HepG2 (cell line): ENCODE results near the gene CLUH. TPM values are rescaled to one million over a fixed set of nuclear protein-coding genes. Genes with fewer than 3 reads are reported as not detected.

Source experiments
- ATAC-seq: fragments of 200-7000 bp; cut with Tn5 transposase; 3 replicates; pipeline ENCODE4 v1.9.1; 2020; ENCODE audit warnings: mild to moderate bottlenecking, moderate library complexity
- BruUV-seq: library from RNA; stranded (reverse); fragments of 400-500 nt; replicated peaks from 2 replicates; lab custom pipeline; 2021; lab: Mats Ljungman, UMichigan
- CTCF ChIA-PET: fragments of 300-600 bp; formaldehyde crosslinking; extraction: SDS; loops from one replicate; lab custom pipeline; 2021; ENCODE audit warnings: low total read pairs, inconsistent platforms, low intra/inter-chr PET ratio; lab: Yijun Ruan, JAX
- POLR2A ChIA-PET: fragments of 350-600 bp; sonication (Branson Sonifier 250); formaldehyde crosslinking; loops from one replicate; lab custom pipeline; 2020; ENCODE audit warnings: antibody characterized with exemption, inconsistent platforms; lab: Yijun Ruan, JAX
- DNase-seq: peaks from one replicate; pipeline ENCODE4 v3.0.0-alpha.2; 2015; ENCODE audit warnings: low spot score
- FAIRE-seq: peaks from 3 replicates; lab custom pipeline; 2011; peaks lifted over from hg19 to GRCh38; lab: Jason Lieb, UNC
- H2AFZ ChIP-seq: one replicate; pipeline ENCODE4 v1.6.1; 2011; ENCODE audit warnings: low read length, inconsistent platforms
- H3K27ac ChIP-seq: fragments of 300-600 bp; 3 replicates; pipeline ENCODE4 v1.8.0; 2011; ENCODE audit warnings: mixed run types, mild to moderate bottlenecking, mixed read lengths, low read length, inconsistent platforms; ENCODE audit not compliant: insufficient read depth; ENCODE audit errors: extremely low read length
- H3K27me3 ChIP-seq, 2 experiments: fragments of 200-600 bp in 1 of 2; 2 replicates in 1 of 2; 3 replicates in 1 of 2; pipeline versions ENCODE4 v1.6.0 to v1.8.0; 2011; ENCODE audit warnings: low read length in 2 of 2, mild to moderate bottlenecking in 2 of 2, moderate library complexity in 2 of 2, inconsistent platforms in 1 of 2; ENCODE audit not compliant: insufficient read depth in 2 of 2, control insufficient read depth in 1 of 2
- H3K36me3 ChIP-seq, 2 experiments: fragments of 200-600 bp in 1 of 2; replicated peaks in 1 of 2; 2 replicates in 1 of 2; 3 replicates in 1 of 2; pipeline versions ENCODE4 v1.5.1 to v1.8.0; 2011; ENCODE audit warnings: low read length in 2 of 2, inconsistent platforms in 1 of 2; ENCODE audit not compliant: insufficient read depth in 2 of 2, control insufficient read depth in 1 of 2
- H3K4me1 ChIP-seq: 2 replicates; pipeline ENCODE4 v1.5.1; 2012; ENCODE audit warnings: low read length, inconsistent platforms; ENCODE audit not compliant: insufficient read depth
- H3K4me2 ChIP-seq: 2 replicates; pipeline ENCODE4 v1.6.0; 2011; ENCODE audit warnings: low read depth, low read length, inconsistent platforms
- H3K4me3 ChIP-seq, 3 experiments: fragments of 200-600 bp in 1 of 3; sonication (generic), shearing (Covaris generic) in 1 of 3; replicated peaks in 1 of 3; 2 replicates each; pipeline ENCODE4 v1.5.1; 2011 to 2016; ENCODE audit warnings: low read length in 3 of 3, inconsistent platforms in 2 of 3, low read depth in 2 of 3, mild to moderate bottlenecking in 2 of 3, control low read depth in 1 of 3, mixed read lengths in 1 of 3; ENCODE audit not compliant: insufficient read depth in 1 of 3
- H3K79me2 ChIP-seq: one replicate; pipeline ENCODE4 v1.6.1; 2011; ENCODE audit warnings: low read length, inconsistent platforms; ENCODE audit not compliant: insufficient read depth
- H3K9ac ChIP-seq: 2 replicates; pipeline ENCODE4 v1.6.0; 2011; ENCODE audit warnings: mild to moderate bottlenecking, low read depth, low read length, inconsistent platforms; ENCODE audit not compliant: insufficient read depth
- H3K9me3 ChIP-seq: 2 replicates; pipeline ENCODE4 v1.5.1; 2012; ENCODE audit warnings: mild to moderate bottlenecking, low read length
- H4K20me1 ChIP-seq: 2 replicates; pipeline ENCODE4 v1.6.0; 2011; ENCODE audit warnings: inconsistent platforms, mild to moderate bottlenecking, low read length, moderate library complexity; ENCODE audit not compliant: insufficient read depth
- AGO2 ChIP-seq: fragments of 200-400 bp; formaldehyde crosslinking; optimal IDR thresholded peaks from 2 replicates; pipeline ENCODE3; 2017; ENCODE audit warnings: mild to moderate bottlenecking, low read depth, low read length, moderate library complexity
- POLR2G ChIP-seq: fragments of 200-400 bp; formaldehyde crosslinking; IDR thresholded peaks from 2 replicates; pipeline ENCODE4 v1.6.1; 2018; ENCODE audit warnings: mild to moderate bottlenecking, low read depth, low read length, moderate library complexity
- RBM22 ChIP-seq: fragments of 200-400 bp; formaldehyde crosslinking; optimal IDR thresholded peaks from 2 replicates; pipeline ENCODE3; 2017; ENCODE audit warnings: mild to moderate bottlenecking, low read length, moderate library complexity
- ZNF652 ChIP-seq: IDR thresholded peaks from 2 replicates; pipeline ENCODE4 v1.6.1; 2016; ENCODE audit warnings: low read depth, borderline replicate concordance
- ZNF678 ChIP-seq: sonication (generic); formaldehyde crosslinking; IDR thresholded peaks from 2 replicates; pipeline ENCODE4 v1.4.0; 2020; ENCODE audit warnings: mild to moderate bottlenecking, missing genetic modification reagents
- ZNF687 ChIP-seq: sonication (generic); formaldehyde crosslinking; IDR thresholded peaks from 2 replicates; pipeline ENCODE4 v1.5.1; 2020; ENCODE audit warnings: mild to moderate bottlenecking, missing genetic modification reagents, moderate library complexity
- WGBS: methylation state at CpG from one replicate; pipeline ENCODE4 v1.1.6; 2017; ENCODE audit warnings: low lambda C conversion rate; 5-methylcytosine and 5-hydroxymethylcytosine counted together
- in situ Hi-C: cut with HindIII; loops from 2 replicates; pipeline ENCODE4 v1.10.0; 2017; ENCODE audit warnings: low pct_unique_long_range_greater_than_20kb; ENCODE audit not compliant: extremely low pct_ligation_motif_present
- intact Hi-C: fragments of 100-400 bp; cut with micrococcal nuclease; formaldehyde crosslinking; loops from one replicate; pipeline ENCODE4 v1.10.0; 2022; ENCODE audit not compliant: unreplicated experiment
- polyA plus RNA-seq, 8 experiments: library from polyadenylated mRNA; depleted of rRNA in 3 of 8; stranded (reverse) in 7 of 8; unstranded in 1 of 8; fragments of >200 nt; fragmentation: Illumina TruSeq in 4 of 8; extraction: Trizol in 4 of 8; gene quantifications; 2 replicates each; pipeline versions ENCODE4 v1.2.1 to v1.2.3, GENCODE V29; 2011 to 2016; ENCODE audit warnings: low read depth in 4 of 8, missing spikeins in 1 of 8, mixed read lengths in 1 of 8; ENCODE audit not compliant: insufficient read depth in 1 of 8
- total RNA-seq, 5 experiments: library from RNA; depleted of rRNA; stranded (reverse); fragments of >200 nt; fragmentation: Illumina TruSeq; extraction: Trizol; gene quantifications; 2 replicates each; pipeline ENCODE4 v1.2.3, GENCODE V29; 2016; ENCODE audit warnings: low read depth in 1 of 5

Gene CLUH
- total and polyA plus RNA-seq, 2 of the 13 experiments (the other 11 are each of a cell fraction or from before 2014, with no cell fraction given) = 30.9 to 60.5 TPM

DNA sequence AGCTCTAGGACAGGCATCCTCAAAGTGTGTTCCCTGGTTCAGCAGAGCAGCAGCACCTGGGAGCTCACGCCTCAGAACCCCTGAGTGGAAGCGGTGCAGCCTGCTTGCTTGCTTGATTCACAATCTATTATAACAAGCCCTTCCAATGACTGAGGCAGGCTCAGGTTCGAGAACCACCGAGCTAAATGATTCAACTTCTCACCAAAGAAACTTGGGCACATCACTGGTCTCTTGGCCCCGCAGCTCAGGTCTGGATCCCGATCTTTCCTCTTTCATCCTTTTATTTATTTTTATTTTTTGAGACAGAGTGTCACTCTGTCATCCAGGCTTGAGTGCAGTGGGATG is 24.5 kb downstream of the CLUH start:
- no TSS peak for BruUV-seq
- H2AFZ ChIP-seq = no peak overlapping the region
- no peak overlapping the region for H3K4me3 ChIP-seq
- in situ Hi-C loops = no loop called here
- ChIA-PET CTCF (no interaction called here), POLR2A (interaction anchor here (1.0 to 3.8 kb wide), 2 partner anchors 23 to 93 kb away, joined by 3 to 19 read pairs; partner anchors contain the start of gene PAFAH1B1)
- FAIRE-seq (no peak), DNase-seq (no peak), ATAC-seq (no peak)
- peaks cover 8 to 27% of the 10 kb centered on the region in 2 experiments; a peak in 3 of 5 replicates for H3K36me3 ChIP-seq
- H3K9ac ChIP-seq = no peak overlapping the region
- no peak overlapping the region for H3K27ac ChIP-seq
- no peaks in the 10 kb centered on the region for H3K79me2 ChIP-seq
- TF ChIP-seq POLR2G (peak; percentile 27; the same call in 1 of the 2 replicates), ZNF652 (CRISPR knock-in tag) (no peak)
- no peaks in the 10 kb centered on the region for H3K27me3 ChIP-seq
- peaks cover 6% of the 10 kb centered on the region; the same call in 1 of the 2 replicates for H4K20me1 ChIP-seq
- intact Hi-C loops = no loop called here
- no peak overlapping the region for H3K4me2 ChIP-seq
- 88% methylated on average over 4 of the region's 6 CpGs for WGBS
- H3K4me1 ChIP-seq = no peaks in the 10 kb centered on the region
- H3K9me3 ChIP-seq = no peaks in the 10 kb centered on the region

DNA sequence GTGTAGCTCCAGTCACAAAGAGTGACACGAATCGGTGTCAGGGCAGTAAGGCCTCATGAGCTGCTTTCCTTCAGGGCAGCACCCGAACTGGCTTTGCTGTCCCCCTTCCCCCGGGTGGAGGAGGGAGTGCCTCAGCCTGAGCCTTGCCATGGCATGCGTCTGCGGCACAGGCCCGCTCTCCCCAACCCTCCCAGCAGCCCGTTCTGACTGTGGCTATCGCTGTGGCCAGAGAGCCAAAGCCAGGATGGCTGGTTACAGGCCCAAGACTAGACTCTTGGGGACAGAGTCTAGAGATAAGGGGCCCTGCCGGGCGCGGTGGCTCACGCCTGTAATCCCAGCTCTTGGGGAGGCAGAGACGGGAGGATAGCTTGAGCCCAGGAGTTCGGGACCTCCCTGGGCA is 25.9 kb downstream of the CLUH start:
- H3K27ac ChIP-seq = no peak overlapping the region
- in situ Hi-C loops (no loop called here), intact Hi-C loops (no loop called here)
- H3K36me3 ChIP-seq = peaks cover 7 to 32% of the 10 kb centered on the region in 2 experiments; a peak in 3 of 5 replicates
- no peak overlapping the region for H3K4me2 ChIP-seq
- H2AFZ ChIP-seq = no peak overlapping the region
- FAIRE-seq = no peak
- no peaks in the 10 kb centered on the region for H3K9me3 ChIP-seq
- H3K4me3 ChIP-seq = no peak overlapping the region
- 77% methylated on average over 10 of the region's 15 CpGs for WGBS
- ChIA-PET CTCF (no interaction called here), POLR2A (interaction anchor here (1.2 to 3.8 kb wide), 2 partner anchors 24 to 951 kb away, joined by 6 to 19 read pairs; partner anchors contain the start of genes CTNS and SHPK)
- H3K9ac ChIP-seq = no peak overlapping the region
- H4K20me1 ChIP-seq = peaks cover 6% of the 10 kb centered on the region; the same call in 1 of the 2 replicates
- no peak for DNase-seq
- H3K27me3 ChIP-seq = no peaks in the 10 kb centered on the region
- H3K79me2 ChIP-seq = no peaks in the 10 kb centered on the region
- no peak; the same call in 1 of the 3 replicates for ATAC-seq
- no TSS peak for BruUV-seq
- H3K4me1 ChIP-seq = no peaks in the 10 kb centered on the region
- no peak for TF ChIP-seq ZNF678 (CRISPR knock-in tag)
- peak; percentile 77 for TF ChIP-seq RBM22
- TF ChIP-seq ZNF687 (CRISPR knock-in tag) = peak; percentile 21; the same call in 1 of the 2 replicates
- peak; percentile 82 for TF ChIP-seq AGO2
